ENCODE measurements around the gene SRP68.
"Not testable (repeated sequence)": the region's sequence is repeated elsewhere in the genome, so short reads cannot be mapped to it uniquely, and the experiment has no call there.

The SRP68 gene

DNA sequence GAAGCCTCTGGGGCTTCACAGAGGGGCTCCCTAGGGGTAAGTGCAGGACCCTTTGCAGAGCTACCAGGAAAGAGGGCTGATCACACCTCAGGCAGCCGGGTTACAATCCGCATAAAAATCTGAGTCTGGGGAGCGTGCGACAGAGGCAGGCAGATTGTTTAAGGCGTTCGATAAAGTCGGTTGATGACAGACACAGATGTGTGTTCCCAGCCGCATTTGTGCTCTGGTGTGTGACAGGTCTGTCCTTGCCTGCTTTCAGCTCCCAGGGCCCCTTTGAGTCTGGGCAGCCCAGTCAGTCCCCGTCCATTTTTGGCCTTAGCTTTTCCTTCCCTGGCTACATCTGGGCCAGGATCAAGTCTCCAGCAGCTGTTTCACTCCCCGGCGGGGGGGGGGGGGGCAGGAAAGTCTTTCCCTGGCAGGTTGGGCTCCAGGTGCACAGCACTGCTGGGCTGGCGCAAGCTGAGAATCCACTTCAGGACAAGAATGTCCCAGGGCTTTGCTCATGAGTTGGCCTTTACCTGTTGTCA lies 5.3 kb upstream of the SRP68 start:
- FAIRE-seq (no peak), DNase-seq (ENCODE audit: low spot score) (no peak)

DNA sequence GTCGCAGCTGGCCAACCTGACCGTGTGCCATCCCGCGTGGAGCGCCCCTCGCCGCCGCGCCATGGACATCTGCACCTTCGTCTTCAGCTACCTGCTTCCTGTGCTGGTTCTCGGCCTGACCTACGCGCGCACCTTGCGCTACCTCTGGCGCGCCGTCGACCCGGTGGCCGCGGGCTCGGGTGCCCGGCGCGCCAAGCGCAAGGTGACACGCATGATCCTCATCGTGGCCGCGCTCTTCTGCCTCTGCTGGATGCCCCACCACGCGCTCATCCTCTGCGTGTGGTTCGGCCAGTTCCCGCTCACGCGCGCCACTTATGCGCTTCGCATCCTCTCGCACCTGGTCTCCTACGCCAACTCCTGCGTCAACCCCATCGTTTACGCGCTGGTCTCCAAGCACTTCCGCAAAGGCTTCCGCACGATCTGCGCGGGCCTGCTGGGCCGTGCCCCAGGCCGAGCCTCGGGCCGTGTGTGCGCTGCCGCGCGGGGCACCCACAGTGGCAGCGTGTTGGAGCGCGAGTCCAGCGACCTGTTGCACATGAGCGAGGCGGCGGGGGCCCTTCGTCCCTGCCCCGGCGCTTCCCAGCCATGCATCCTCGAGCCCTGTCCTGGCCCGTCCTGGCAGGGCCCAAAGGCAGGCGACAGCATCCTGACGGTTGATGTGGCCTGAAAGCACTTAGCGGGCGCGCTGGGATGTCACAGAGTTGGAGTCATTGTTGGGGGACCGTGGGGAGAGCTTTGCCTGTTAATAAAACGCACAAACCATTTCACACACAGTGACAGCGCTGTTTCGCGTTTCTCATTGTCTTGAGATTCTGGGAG lies 4.7 kb upstream of the SRP68 start:
- DNase-seq (ENCODE audit: low spot score): no peak

GRCh38 chr17:76076146-76076764 lies 3.9 kb upstream of the SRP68 start:
- FAIRE-seq: no peak
- DNase-seq (ENCODE audit: low spot score): no peak

More for the DNA sequence above, 4.7 kb upstream of the SRP68 start:
- no peak for FAIRE-seq

DNA sequence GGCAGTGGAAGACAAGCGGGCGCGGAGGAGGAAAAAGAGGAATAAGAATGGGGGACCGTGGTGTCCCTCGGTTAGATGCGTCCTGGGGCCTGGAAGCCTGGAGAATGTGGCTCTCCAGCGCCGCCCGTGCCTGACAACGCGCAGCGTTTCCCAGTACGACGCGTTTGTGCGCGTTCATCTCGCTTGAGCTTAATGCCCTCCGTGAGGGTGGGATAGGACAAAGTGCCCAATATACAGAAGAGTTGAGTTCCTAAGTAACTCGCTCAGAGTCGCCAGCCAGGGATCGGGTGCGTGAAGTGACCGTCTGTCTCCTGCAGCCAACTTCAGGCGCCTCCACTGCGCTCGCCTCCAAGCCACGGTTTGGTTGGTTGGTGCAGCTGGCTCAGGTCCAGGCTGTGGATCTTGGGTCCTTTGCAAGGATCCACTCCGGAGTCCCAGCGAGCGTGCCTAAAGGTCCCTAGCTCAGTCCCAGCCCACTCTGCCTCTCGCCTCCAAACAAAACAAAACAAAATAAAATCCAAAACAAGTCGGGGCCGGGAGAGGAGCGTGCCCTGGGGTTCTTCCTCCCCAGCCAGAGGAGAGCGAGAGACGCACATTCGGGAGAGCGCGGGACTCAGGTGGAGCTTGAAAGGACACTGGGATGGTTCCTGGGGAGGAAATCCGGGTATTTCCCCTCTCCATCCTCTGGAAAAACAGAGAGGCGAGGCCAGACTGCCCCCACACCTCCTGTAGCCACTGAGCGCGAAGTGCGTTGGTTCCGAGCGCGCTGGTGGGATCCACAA lies 3.2 kb upstream of the SRP68 start:
- DNase-seq (ENCODE audit: low spot score) (no peak), FAIRE-seq (no peak)

DNA sequence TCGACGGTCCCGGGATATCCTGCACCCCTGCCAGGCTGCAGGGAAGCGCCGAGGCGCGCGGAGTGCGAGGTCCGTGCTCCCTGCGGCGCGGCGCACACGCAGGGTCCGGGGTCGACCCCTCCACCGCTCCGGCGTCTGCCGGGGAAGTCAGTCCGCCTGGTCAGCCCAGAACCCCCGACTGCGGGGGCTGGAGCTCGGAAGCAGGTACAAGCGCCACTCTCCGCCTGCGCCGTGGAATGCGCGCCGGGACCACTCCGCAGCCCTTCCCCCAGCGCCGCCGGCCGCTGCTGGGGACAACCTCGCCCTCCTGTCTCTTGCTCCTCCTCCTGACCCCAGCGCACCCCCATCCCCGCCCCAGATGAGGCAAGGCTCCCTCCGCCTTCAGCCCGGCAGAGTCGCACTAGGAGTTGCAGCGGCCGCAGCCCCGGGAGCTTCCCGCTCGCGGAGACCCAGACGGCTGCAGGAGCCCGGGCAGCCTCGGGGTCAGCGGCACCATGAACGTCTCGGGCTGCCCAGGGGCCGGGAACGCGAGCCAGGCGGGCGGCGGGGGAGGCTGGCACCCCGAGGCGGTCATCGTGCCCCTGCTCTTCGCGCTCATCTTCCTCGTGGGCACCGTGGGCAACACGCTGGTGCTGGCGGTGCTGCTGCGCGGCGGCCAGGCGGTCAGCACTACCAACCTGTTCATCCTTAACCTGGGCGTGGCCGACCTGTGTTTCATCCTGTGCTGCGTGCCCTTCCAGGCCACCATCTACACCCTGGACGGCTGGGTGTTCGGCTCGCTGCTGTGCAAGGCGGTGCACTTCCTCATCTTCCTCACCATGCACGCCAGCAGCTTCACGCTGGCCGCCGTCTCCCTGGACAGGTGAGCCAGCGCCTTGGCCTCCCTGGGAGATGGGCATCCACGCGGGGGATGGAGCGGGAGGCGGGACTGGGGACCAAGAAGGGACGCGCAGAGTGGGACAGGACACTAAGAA lies 2.4 kb upstream of the SRP68 start, which contains the start of gene GALR2:
GALR2 (plus strand) TSS at position 392 of the 974 bp plus-strand sequence; CDS start at position 495, 103 bp downstream.
- DNase-seq (ENCODE audit: low spot score): no peak
- no peak for FAIRE-seq

DNA sequence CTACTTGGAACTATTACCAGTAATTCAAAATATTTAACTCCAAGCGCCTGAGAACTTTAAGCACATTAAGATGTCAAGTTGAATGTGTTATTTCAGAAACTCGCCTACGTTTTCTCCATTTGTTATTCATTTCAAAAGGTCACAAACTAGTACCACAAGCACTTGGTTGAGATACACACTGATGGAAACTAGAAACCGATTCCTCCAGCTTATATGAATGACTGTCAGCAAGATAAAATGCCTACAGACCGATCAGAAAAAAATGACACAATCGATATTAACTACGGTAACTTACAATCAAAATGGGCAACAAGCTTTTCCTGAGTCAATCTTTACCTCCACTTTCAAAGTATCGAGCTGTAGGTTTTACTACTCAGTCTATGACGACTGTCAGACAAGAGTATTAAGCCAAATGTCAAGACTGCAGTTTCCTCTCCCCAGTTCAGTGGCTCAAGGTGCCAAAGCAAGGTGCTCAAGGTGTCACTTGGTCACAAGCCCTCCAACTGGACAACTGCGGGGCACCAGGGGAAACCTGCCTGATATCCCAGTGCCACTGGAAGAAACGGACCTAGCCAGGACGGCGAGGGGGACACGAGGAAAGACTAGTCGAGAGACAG lies 678 bp downstream of the SRP68 start:
- FAIRE-seq (no peak), DNase-seq (ENCODE audit: low spot score) (no peak)

GRCh38 chr17:76065775-76066174 lies 6.5 kb downstream of the SRP68 start:
- DNase-seq (ENCODE audit: low spot score) (no peak), FAIRE-seq (no peak)

- DNase-seq (ENCODE audit: low spot score) (no peak), FAIRE-seq (no peak)
These were observed 8.3 kb downstream of the SRP68 start for GRCh38 chr17:76063875-76064546.

DNA sequence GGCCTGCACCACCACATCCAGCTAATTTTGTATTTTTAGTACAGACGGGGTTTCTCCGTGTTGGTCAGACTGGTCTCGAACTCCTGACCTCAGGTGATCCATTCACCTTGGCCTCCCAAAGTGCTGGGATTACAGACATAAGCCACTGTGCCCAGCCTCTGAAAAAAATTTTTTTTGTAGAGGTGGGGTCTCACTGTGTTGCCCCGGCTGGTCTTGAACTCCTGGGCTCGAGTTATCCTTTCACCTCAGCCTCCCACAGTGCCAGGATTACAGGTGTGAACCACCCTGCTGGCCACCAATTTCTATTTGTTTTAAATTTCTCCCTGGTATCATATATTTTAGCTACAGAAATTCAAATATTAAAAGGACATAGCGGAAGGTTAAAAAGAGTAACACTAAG lies 14.1 kb downstream of the SRP68 start:
- FAIRE-seq; DNase-seq (ENCODE audit: low spot score): not testable (repeated sequence)

DNA sequence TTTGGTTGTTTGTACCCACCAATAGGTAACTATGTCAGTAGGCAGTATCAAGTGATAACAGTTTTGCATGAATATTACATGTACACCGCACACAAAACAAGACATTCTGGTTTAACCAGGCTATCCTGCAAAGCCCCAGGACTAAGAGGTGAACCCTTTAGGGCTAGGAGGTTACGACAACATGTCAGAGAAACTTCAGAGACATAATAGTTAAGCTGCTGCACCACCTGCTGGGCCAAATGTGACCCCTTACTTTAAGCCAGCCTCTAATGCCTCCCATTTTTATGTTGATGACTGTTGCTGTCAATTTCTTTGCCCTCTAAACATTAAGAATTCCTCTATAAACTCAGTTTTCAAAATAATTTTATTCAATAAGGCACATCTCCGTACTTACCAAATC lies 15.4 kb downstream of the SRP68 start:
- FAIRE-seq (no peak), DNase-seq (ENCODE audit: low spot score) (no peak)

DNA sequence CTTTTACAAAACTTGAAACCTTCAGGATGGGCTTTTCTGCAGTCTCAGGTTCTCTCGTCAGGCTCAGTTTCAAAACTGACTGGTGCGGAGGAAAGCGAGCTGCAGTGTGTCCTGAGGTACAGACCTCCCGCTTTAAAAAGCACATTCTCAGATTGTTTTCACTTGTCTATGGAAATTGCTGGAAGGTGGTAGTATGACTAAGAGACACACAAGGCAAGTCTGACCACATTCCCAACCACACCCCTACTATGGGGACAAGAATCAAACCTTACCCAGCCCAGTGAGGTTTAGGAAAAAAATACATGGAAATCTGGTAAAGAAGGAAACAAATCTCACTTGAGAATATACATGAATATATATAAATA lies 18.2 kb downstream of the SRP68 start:
- FAIRE-seq: peak; percentile 33

DNA sequence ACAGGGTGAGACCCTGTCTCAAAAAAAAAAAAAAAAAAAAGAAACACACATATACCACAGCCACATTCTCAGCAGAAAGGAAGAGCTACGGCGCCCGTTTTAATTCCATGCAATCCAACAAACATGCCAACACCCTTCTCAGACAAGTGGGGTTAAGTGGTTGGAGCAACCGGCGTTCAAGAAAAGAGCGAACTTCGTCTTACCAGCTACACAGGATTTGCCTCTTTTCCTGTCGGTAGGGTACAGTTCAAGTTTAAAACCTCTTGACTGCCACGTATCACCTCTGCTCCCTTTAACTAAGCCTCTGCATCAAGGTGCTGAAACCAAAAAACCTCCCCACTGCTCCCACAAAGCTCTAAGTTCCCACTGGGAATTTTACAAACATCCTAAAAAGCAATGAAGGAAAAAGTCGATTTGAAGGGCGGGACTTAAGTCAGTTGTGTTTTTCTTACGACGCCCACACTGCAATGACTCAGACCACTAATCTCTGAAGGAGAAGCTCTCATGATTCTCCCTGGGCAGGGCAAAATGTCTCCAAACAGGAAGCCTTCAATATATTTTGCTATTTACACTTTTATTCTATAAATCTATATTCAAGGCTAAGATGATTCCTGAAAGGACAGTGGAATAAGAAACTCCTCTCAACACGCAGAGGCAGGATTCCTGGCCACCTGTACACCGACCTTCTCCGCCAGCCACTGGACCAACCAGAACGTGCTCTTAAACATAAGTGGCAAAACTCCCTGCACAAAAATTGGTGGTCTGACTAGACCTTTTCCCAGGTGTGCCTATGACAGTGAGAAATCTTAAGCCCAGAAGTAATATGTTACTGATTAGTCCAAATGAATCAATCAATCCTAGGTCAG lies 18.8 kb downstream of the SRP68 start:
- peak; percentile 20 for DNase-seq (ENCODE audit: low spot score)
- no peak for FAIRE-seq

More for the DNA sequence above, 18.2 kb downstream of the SRP68 start:
- DNase-seq (ENCODE audit: low spot score): peak; percentile 27

- peak; percentile 11 for DNase-seq (ENCODE audit: low spot score)
- no peak for FAIRE-seq
These were observed 20.8 kb downstream of the SRP68 start for GRCh38 chr17:76051561-76051960.

GRCh38 chr17:76050538-76051467 lies 21.5 kb downstream of the SRP68 start:
- DNase-seq (ENCODE audit: low spot score) (peak; percentile 84), FAIRE-seq (peak; percentile 77)

GRCh38 chr17:76049836-76050537 lies 22.3 kb downstream of the SRP68 start:
- FAIRE-seq (no peak), DNase-seq (ENCODE audit: low spot score) (no peak)

DNA sequence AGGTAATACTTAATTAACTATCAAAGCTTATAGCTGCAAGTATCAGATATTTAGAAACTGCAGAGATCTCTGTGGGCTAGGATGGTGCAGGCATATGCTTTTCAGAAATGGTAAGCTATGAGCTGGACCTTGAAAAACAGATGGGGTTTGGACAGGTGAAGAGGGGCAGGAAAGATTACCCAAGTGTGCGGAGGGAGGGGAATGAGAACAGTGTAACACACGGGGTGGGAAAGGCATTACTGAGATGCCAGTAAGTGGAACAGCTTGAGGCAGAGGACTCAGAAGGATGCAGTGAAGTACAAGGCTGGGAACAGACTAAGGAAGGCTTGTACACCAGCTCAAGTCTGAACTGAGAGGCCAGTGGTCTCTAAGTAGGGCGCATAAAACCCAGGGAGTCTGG lies 23.1 kb downstream of the SRP68 start:
- no peak for FAIRE-seq
- DNase-seq (ENCODE audit: low spot score): no peak

DNA sequence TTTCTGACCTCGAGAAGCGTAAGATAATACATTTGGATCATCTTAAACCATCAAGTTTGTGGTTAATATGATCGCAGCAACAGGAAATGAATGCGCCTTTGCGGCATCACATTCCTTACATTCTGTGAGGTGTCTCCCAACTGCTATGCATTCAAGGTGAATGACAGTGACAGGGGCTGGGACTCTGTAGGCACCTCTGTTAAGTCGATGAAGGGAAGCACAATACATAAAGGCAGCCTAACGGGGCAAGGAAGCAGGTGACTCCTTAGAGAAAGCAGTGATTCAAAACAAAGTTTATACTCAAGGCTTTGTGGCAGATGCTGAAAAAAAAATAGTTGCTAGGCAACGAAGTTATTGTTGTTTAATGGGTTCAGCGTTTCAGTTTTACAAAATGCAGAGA lies 23.6 kb downstream of the SRP68 start:
- FAIRE-seq (no peak), DNase-seq (ENCODE audit: low spot score) (peak; percentile 71)
